HCEC 1CT (cell line): Measurements from ENCODE around the gene ARSK.
A peak's percentile ranks its signal among the peaks of the same experiment; 100 is the strongest.
"Not testable (repeated sequence)": the region's sequence is repeated elsewhere in the genome, so short reads cannot be mapped to it uniquely, and the experiment has no call there.

Experiments used
- DNase-seq: peaks from one replicate; pipeline ENCODE4 v3.0.0-alpha.2; 2017

The ARSK gene

GRCh38 chr5:95623706-95624105 is 68.8 kb downstream of the ARSK start:
- no peak for DNase-seq

DNA sequence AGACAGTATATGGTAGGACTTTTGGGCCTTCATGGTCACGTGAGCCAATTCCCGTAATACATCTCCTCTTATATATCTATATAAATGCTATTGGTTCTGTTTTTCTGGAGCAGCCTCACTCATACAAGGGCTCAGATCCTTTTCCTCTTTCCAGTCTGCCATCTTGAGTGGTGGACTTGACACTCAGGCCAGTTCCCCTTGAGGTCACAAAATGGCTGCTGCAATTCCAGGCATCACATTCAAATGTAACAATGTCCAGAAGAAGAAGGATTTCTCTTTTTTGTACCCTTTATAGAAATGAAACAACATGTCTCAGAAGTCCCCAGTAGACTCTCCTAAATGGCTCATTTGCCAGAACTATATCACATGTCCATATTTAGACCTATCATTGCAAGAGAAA is 69.5 kb downstream of the ARSK start:
- DNase-seq: no peak

GRCh38 chr5:95626701-95627100 is 71.8 kb downstream of the ARSK start:
- DNase-seq: no peak

GRCh38 chr5:95627971-95628810 is 73.3 kb downstream of the ARSK start:
- no peak for DNase-seq

DNA sequence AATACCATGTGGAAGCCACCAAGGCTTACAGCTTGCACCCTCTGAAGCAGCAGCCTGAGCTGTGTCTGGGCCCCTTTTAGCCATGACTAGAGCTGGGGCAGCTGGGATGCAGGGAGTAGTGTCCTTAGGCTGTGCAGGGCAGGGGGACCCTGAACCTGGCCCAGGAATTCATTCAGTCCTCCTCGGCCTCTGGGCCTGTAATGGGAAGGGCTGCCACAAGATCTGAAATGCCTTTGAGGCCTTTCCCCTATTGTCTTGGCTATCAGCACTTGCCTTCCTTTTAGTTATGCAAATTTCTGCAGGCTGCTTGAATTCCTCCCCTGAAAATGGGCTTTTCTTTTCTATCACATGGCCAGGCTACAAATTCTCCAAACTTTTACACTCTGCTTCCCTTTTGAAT is 74.0 kb downstream of the ARSK start:
- no peak for DNase-seq

DNA sequence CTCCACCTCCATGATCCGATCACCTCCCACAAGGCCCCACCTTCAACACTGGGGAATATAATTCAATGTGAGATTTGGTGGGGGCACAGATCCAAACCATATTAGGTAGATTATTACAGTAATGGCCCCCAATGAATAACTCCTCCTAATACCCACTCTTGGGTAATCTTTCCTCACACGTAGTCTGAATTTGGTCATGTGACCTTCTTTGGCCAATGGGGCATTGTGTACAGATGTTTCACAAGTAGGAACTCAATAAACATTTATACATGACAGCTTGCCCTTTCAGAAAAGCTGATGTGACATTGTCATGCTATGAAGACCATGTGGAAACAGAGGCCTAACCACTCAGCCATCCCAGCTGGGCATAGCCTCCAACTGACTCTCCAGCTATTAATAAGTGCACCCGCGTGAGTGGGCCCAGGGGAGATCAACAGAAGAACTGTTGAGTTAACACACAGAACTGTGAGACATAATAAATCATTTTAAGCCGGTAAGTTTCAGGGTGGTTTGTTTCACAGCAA is 75.6 kb downstream of the ARSK start:
- DNase-seq: no peak

- DNase-seq: peak; percentile 91
These were observed 76.5 kb downstream of the ARSK start for GRCh38 chr5:95631255-95631958.

DNA sequence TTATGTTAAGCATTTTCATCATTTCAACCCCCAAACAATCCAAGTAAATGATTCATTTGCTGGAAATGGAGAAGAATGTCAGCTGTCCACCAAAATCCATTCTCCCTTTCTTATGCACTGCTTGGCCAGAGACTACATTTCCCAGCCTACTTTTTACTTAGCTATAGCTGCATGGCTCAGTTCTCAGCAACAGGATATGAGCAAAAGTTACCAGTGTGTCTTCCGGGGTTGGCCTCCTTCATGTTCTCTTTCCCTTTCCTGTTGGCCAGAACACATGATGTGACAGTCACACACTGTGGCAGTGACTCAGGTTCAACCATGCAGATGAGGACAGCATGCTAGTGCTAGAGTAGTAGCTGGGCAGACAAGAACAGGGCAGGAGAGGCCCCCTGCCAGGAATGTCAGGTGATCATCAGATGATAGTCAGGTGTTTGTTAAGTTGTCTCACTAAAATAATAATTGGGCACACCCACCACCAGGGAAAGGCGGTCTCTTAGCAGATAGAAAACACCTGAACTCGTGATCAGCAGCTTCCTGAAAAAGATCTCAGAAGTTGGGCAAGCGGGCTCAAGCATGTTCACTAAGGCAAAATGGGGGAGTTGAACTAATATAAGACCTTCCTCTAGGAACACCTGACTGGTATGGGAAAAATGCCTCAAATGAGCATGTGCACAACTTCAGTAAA is 77.2 kb downstream of the ARSK start:
- peak; percentile 88 for DNase-seq

- DNase-seq: not testable (repeated sequence)
These were observed 78.0 kb downstream of the ARSK start for GRCh38 chr5:95632942-95633341.

GRCh38 chr5:95633671-95634070 is 78.8 kb downstream of the ARSK start:
- no peak for DNase-seq

GRCh38 chr5:95634081-95634480 is 79.2 kb downstream of the ARSK start:
- DNase-seq: no peak

- no peak for DNase-seq
These were observed 83.7 kb downstream of the ARSK start for GRCh38 chr5:95638632-95639031.

- DNase-seq: no peak
These were observed 86.9 kb downstream of the ARSK start for GRCh38 chr5:95641741-95642220.

DNA sequence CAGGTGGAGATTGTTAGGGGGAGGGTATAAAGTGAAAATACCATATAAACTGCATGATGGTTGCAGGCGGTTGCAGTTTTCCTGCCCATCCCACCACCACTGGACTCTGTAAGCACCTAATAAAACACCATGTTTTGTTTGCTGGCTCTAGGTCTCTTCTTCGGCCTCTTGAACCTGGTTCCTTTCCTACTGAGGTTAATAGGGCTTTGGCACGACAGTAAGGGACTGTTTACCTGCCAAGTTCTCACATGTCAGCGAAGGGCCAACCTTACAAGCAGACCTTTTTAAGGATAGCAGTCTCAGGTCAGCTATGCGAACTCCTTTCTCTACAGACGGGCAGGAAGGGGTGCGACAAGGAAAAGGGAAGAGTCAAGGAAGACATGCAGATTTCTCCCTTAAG is 88.3 kb downstream of the ARSK start:
- DNase-seq: no peak

GRCh38 chr5:95644351-95645042 is 89.6 kb downstream of the ARSK start:
- peak; percentile 57 for DNase-seq

- DNase-seq: not testable (repeated sequence)
These were observed 91.3 kb downstream of the ARSK start for GRCh38 chr5:95646226-95646568.

DNA sequence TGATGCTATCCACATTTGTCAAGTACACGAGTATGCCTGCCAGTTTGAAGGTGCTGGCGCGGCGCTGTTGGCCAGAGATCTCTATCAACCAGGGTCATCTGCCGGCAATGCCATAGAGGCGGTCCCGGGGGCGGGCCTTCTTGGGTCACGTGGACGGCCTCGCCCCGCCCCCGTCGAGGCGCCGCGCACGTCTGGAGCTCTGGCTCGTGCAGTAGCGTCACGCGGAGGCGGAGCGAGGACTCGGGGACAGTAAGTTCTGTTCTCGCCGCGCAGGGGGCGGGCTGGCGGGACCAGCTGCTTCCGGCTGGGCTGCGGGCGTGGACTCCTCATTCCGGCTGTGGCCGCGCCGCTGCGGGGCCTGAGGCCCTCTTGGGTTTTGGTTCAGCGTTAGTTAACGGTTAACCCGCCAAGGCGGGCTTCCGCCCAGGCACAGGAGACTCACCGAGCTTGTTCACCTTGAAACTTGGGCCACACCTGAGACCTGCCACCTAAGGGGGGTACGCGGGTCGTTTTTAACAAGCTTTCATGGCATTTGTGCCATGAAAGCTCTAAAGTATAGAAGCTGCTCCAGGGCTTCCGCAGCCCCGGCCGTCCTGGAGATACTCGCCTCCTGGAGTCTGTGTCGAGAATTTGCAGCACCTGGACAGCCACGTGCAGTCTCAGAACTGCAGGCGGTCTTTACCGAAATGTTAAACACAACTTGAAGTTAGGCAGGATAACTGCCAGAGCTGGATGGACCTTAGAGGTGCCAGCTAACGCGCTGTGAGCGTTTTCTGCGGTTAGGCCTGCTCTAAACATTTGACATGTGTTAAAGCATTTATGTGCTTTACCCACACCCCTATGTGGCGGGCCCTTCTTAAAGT is 91.9 kb downstream of the ARSK start, which contains the start of gene RFESD:
RFESD (plus strand) TSS at position 209 of the 863 bp plus-strand sequence. CDS start 5,495 bp downstream, outside the sequence.
- peak; percentile 97 for DNase-seq

GRCh38 chr5:95647886-95648860 is 93.3 kb downstream of the ARSK start:
- no peak for DNase-seq

DNA sequence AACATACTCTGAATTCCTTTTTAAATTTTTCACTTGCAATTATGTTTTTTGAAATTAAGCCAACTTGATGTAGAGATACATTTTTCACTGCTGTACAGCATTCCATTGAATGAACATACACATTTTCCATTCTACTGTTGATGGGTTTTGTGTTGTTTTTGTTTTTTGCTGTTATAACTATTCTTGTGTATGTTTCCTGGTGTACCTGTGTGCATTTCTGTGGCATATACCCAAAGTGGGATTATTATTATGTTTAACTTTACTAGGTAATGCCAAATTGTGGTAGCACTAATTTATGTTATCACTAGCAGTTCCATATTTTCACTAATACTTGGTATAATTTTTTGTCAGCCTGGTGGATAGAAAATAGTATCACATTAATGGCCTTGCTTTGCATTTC is 94.4 kb downstream of the ARSK start:
- no peak for DNase-seq
